BLaER1 treated with 17β-estradiol and CSF1 and Interleukin-3, amounts not matched to agents 10 nM and 100 nM (cell line): ENCODE results near the gene TTLL1.

ENCODE experiments used
- H3K27ac ChIP-seq, 11 experiments: shearing (Covaris generic); formaldehyde crosslinking; 2 replicates each; pipeline ENCODE4 v1.8.1; 2022
- H3K27me3 ChIP-seq, 11 experiments: shearing (Covaris generic); formaldehyde crosslinking; 2 replicates each; pipeline ENCODE4 v1.8.1; 2022
- H3K36me3 ChIP-seq, 11 experiments: shearing (Covaris generic); formaldehyde crosslinking; 2 replicates each; pipeline ENCODE4 v1.8.1; 2022
- H3K4me1 ChIP-seq, 10 experiments: shearing (Covaris generic); formaldehyde crosslinking; 2 replicates each; pipeline ENCODE4 v1.8.1; 2022
- H3K4me2 ChIP-seq, 11 experiments: shearing (Covaris generic); formaldehyde crosslinking; 2 replicates each; pipeline ENCODE4 v1.8.1; 2022
- H3K4me3 ChIP-seq, 10 experiments: shearing (Covaris generic); formaldehyde crosslinking; 2 replicates each; pipeline ENCODE4 v1.8.1; 2022
- H3K9ac ChIP-seq, 11 experiments: shearing (Covaris generic); formaldehyde crosslinking; 2 replicates each; pipeline ENCODE4 v1.8.1; 2022
- H3K9me3 ChIP-seq, 11 experiments: shearing (Covaris generic); formaldehyde crosslinking; replicated peaks in 1 of 11; 2 replicates each; pipeline ENCODE4 v1.8.1; 2022
- H4K20me1 ChIP-seq, 11 experiments: shearing (Covaris generic); formaldehyde crosslinking; 2 replicates each; pipeline ENCODE4 v1.8.1; 2022
- Cebpa-rat ChIP-seq, 11 experiments: shearing (Covaris generic); IDR thresholded peaks; 2 replicates each; pipeline ENCODE4 v1.8.1; 2022

Gene TTLL1

DNA sequence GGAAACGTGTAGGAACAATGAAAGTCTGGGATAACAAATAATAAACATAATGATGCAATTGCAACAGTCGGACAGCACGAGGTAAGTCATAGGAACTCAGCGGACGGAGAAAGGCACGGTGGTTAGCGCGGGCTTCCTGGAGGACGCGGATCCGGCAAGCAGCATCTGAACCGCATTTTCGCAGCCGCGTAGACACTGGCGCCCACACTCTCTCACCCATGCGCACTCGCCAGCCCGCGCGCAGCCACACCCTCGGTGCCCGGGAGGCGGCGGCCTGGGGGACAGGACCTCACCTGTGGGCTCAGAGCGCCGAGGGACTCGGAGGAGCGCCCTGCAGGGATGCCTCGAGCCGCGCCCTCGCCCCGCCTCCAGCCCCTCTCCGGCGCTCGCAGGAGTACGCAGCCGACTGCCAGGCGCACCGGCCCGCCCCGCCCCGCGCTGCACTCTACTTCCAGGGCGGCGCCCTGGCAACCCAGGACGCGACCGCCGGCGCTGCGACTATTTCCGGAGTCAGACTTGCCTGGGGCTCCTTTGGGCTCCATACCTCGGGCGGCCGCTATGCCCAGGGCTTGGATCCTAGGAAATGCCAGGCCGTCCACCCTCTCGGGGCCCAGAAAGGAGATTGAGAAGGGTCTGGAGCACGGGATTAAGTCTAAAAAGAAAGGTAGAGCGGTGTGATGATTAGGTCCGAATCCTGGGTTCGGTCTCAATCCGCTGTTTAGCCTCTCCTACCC, at the start of gene TTLL1:
TSS of gene TTLL1 (minus strand) at position 408 of the 734 bp plus-strand sequence. CDS start 13,805 bp downstream, outside the sequence.
- Histone ChIP-seq H4K20me1 (no peaks in the 10 kb centered on the region; a peak in 1 of 22 replicates), H3K27ac (peak within 1 kb of the TSS in 10 of 11 experiments; percentile 57 to 70 (median 64); a peak in 20 of 22 replicates), H3K36me3 (peaks cover 0 to 8% (median 4%) of the 10 kb centered on the region in 11 experiments; a peak in 5 of 22 replicates), H3K4me3 (peak within 1 kb of the TSS; percentile 68 to 93 (median 73)), H3K4me2 (peak within 1 kb of the TSS; percentile 79 to 99 (median 92)), H3K27me3 (no peaks in the 10 kb centered on the region), H3K9me3 (no peaks in the 10 kb centered on the region), H3K9ac (peak within 1 kb of the TSS; percentile 58 to 78 (median 71); a peak in 21 of 22 replicates), H3K4me1 (peaks cover 15 to 42% (median 28%) of the 10 kb centered on the region in 10 experiments)
- no peak for TF ChIP-seq Cebpa-rat (IDR thresholded peaks at IDR 0.05)

DNA sequence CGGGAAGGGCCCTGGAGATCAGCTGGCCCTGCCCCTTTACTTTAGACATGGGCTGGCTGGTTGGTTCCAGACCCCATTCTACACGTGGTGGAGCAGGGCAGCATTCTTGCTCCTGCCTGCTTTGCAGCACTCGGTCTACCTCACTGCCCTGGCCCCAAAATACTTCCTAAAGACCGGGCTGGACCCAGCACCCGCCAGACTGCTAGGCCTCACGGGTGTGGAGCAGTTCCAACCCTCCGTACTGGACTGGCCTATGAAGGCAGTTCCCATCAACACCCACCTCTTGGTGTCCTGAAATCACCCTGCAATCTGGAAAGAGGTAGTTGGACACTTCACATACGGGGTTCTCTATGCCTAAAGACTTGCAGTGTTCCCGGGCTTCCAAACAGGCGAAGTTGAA, 47.6 kb upstream of the TTLL1 start:
- H3K4me3 ChIP-seq, result peak overlapping the region in 3 of 10 experiments; percentile 0 to 14 (median 8); a peak in 2 of 20 replicates
- peak overlapping the region in 10 of 11 experiments; percentile 8 to 70 (median 48); a peak in 19 of 22 replicates for H3K27ac ChIP-seq
- peak overlapping the region; percentile 28 to 70 (median 49); a peak in 21 of 22 replicates for H3K9ac ChIP-seq
- no peaks in the 10 kb centered on the region for H3K27me3 ChIP-seq
- H3K4me2 ChIP-seq, result peak overlapping the region; percentile 64 to 84 (median 75)
- H4K20me1 ChIP-seq, result peaks cover 0 to 46% (median 12%) of the 10 kb centered on the region in 11 experiments; a peak in 13 of 22 replicates
- peaks cover 70 to 100% (median 93%) of the 10 kb centered on the region in 11 experiments for H3K36me3 ChIP-seq
- no peaks in the 10 kb centered on the region for H3K9me3 ChIP-seq
- TF ChIP-seq Cebpa-rat (IDR thresholded peaks at IDR 0.05), result no peak
- H3K4me1 ChIP-seq, result peaks cover 29 to 51% (median 41%) of the 10 kb centered on the region in 10 experiments

DNA sequence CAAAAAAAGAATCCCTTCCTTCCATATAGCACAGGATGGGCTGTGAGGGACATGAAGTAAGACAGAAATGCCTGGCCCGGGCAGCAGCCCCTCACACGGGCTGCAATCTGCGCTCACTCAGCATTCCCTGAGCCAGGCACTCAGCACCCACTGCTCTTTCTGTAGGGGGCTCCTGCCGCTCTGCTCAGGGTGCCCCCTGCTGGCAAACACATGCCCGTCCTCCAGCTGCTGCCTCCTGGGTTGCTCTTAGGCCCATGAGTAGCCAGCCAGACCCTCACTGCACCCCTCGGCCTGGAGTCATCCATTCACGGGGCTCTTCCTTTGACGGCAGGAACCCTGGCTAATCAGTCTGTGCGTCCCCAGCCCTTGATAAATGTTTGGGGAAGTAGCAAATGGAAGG, 47.1 kb upstream of the TTLL1 start:
- Histone ChIP-seq H3K4me2 (peak overlapping the region; percentile 64 to 84 (median 75)), H3K4me3 (peak overlapping the region in 1 of 10 experiments; percentile 0; a peak in 1 of 20 replicates), H3K9ac (peak overlapping the region; percentile 28 to 70 (median 49)), H4K20me1 (peaks cover 0 to 52% (median 18%) of the 10 kb centered on the region in 11 experiments; a peak in 12 of 22 replicates), H3K4me1 (peaks cover 23 to 49% (median 36%) of the 10 kb centered on the region in 10 experiments), H3K36me3 (peaks cover 70 to 100% (median 96%) of the 10 kb centered on the region in 11 experiments), H3K9me3 (no peaks in the 10 kb centered on the region), H3K27ac (peak overlapping the region in 10 of 11 experiments; percentile 8 to 70 (median 48); a peak in 17 of 22 replicates), H3K27me3 (no peaks in the 10 kb centered on the region)
- TF ChIP-seq Cebpa-rat (IDR thresholded peaks at IDR 0.05), result no peak

DNA sequence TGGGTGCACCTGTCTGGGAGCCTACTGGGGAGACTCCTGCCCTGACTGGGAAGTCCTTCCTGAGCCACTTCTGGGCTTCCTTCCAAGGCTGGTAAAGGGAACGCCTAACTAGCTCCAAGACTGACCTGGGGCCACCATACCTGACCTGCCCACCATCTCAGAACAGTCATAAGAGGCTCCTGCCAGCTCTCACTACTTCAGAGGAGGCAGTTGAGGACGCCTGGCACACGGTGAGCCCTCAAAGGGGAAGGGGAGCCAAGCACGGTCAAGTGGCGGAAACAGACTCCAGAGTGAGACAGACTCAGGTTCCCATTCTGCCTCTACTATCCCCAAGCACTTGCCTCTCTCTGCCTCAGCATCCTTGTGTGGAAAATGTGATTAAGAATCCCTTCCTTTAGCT, 46.4 kb upstream of the TTLL1 start:
- Histone ChIP-seq H3K36me3 (peaks cover 63 to 99% (median 93%) of the 10 kb centered on the region in 11 experiments), H3K4me2 (peak overlapping the region in 10 of 11 experiments; percentile 64 to 84 (median 74); a peak in 13 of 22 replicates), H3K9ac (peak overlapping the region in 5 of 11 experiments; percentile 29 to 70 (median 50); a peak in 3 of 22 replicates), H3K27me3 (no peaks in the 10 kb centered on the region), H4K20me1 (peaks cover 0 to 59% (median 24%) of the 10 kb centered on the region in 11 experiments; a peak in 13 of 22 replicates), H3K4me3 (no peak overlapping the region), H3K4me1 (peaks cover 18 to 49% (median 36%) of the 10 kb centered on the region in 10 experiments), H3K9me3 (no peaks in the 10 kb centered on the region), H3K27ac (peak overlapping the region in 2 of 11 experiments; percentile 62 to 70; a peak in 1 of 22 replicates)
- TF ChIP-seq Cebpa-rat (IDR thresholded peaks at IDR 0.05), result no peak

DNA sequence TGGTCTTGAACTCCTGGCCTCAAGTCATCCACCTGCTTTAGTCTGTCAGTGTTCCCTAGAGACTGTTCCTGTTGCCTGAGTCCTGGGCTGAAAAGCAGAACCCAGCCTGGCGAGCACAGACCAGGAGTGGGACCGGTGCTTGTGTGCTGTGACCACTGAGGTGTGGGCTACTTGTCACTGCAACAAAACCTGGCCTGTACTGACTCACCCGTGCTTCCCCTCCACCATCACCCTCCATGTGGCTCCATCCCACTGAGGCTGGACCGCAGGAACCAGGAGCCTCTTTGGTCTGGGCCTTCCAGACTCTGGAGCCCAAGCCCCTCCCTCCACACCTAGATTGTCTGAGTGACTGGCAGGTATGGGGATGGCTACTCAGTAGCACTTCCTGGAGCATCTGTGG, 45.4 kb upstream of the TTLL1 start:
- Histone ChIP-seq H4K20me1 (peaks cover 0 to 69% (median 33%) of the 10 kb centered on the region in 11 experiments; a peak in 16 of 22 replicates), H3K9me3 (no peaks in the 10 kb centered on the region), H3K27ac (no peak overlapping the region), H3K4me1 (peaks cover 24 to 59% (median 46%) of the 10 kb centered on the region in 10 experiments), H3K27me3 (no peaks in the 10 kb centered on the region), H3K4me3 (no peak overlapping the region), H3K9ac (0 out of 22 replicates have a peak overlapping the region, but pooled peaks of 1 of the 11 experiments have one; percentile 28), H3K36me3 (peaks cover 53 to 89% (median 83%) of the 10 kb centered on the region in 11 experiments), H3K4me2 (no peak overlapping the region)
- TF ChIP-seq Cebpa-rat (IDR thresholded peaks at IDR 0.05), result no peak

DNA sequence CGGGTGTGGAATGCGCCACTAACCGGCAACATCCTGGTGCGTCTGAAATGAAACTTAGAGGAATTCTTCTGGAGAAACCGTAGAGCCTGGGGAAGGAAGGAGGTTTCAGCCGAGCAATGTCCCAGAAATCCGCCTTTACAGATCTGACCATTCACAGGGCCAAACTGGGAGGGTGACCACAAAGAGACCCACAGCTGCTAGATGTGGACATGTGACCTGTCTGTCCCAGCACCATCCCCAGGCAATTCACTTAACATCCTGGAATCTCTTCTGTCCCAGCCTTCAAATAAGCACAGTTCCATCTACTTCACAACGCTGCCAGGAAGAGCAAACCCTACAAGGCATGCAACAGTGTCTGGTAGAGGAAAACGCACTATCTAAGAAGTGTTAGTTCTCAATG, 44.2 kb upstream of the TTLL1 start:
- peaks cover 36 to 66% (median 55%) of the 10 kb centered on the region in 10 experiments for H3K4me1 ChIP-seq
- peaks cover 0 to 80% (median 39%) of the 10 kb centered on the region in 11 experiments; a peak in 17 of 22 replicates for H4K20me1 ChIP-seq
- H3K36me3 ChIP-seq, result peaks cover 42 to 78% (median 72%) of the 10 kb centered on the region in 11 experiments
- no peak overlapping the region for H3K27ac ChIP-seq
- TF ChIP-seq Cebpa-rat (IDR thresholded peaks at IDR 0.05), result no peak
- H3K9me3 ChIP-seq, result no peaks in the 10 kb centered on the region
- no peaks in the 10 kb centered on the region for H3K27me3 ChIP-seq
- no peak overlapping the region for H3K4me3 ChIP-seq
- H3K9ac ChIP-seq, result no peak overlapping the region
- no peak overlapping the region for H3K4me2 ChIP-seq

DNA sequence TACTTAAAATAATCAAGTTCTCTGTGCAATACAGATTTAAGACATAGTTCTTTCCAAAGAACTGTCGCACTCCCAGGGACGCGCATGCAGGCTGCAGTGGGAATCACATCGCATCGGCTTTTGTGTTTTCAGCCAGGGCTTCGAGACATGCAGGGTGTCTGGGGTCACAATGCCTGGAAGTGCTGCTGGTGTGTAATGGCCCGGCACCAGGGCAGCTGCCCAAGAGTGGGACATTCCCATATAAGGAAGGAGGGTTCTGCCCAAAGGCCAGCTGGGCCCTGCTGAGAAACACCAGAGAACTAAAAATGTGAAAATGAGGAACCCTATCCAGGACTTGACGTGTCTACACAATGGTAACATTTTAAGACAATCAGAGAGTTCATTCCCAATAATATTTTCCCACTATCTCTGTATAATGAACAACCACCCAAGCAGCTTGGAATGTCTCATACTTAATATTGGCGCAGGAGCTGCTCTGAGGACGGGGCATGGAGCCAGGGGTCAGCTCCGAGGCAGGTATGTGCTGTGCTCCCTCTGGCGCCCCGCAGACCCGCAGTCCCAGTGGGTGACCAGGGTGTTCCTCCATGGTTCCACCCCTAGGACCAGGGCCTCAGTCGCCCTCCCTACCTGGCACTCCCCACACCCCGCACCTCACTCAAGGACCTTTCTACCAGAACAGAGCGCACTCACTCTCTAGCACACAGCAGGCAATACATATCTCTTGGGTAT, 42.7 kb upstream of the TTLL1 start:
- no peak overlapping the region for H3K27ac ChIP-seq
- H3K4me1 ChIP-seq, result peaks cover 45 to 66% (median 56%) of the 10 kb centered on the region in 10 experiments
- no peak overlapping the region for H3K9ac ChIP-seq
- H4K20me1 ChIP-seq, result peaks cover 0 to 73% (median 39%) of the 10 kb centered on the region in 11 experiments; a peak in 17 of 22 replicates
- no peak overlapping the region for H3K4me3 ChIP-seq
- no peak for TF ChIP-seq Cebpa-rat (IDR thresholded peaks at IDR 0.05)
- H3K4me2 ChIP-seq, result no peak overlapping the region
- no peaks in the 10 kb centered on the region for H3K9me3 ChIP-seq
- H3K27me3 ChIP-seq, result no peaks in the 10 kb centered on the region
- H3K36me3 ChIP-seq, result peaks cover 29 to 63% (median 58%) of the 10 kb centered on the region in 11 experiments
